ENCODE measurements around the gene DDX28. TPM values are rescaled to one million over a fixed set of nuclear protein-coding genes. Genes with fewer than 3 reads are reported as not detected.

Gene DDX28
- total and polyA plus RNA-seq, 2 of the 8 experiments (the other 6 are each of a cell fraction or from before 2014, with no cell fraction given): 16.8 to 28.1 TPM

DNA sequence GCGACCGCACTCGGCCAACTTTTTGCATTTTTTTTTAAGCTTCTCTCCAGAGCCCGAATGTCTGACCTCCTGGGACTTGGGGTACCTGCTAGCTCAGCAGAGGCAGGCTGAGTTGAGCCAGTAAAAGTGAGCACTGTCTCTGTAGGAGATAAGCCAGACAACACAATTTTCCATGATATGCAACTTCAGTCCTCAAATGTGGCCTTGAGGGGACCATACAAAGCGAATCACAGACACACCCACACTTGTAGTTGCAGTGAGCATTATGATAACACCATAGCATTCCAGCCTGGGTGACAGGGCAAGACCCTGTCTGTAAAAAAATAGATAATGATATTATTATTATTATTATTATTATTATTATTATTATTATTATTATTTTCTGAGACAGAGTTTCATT is 26.4 kb downstream of the DDX28 start:
- Histone ChIP-seq H4K20me1 (replicated peaks in 1 of 2; ENCODE audit: control insufficient read depth in 1 of 2, insufficient read depth in 2 of 2, low read length in 2 of 2) (no peaks in the 10 kb centered on the region), H2AK5ac (ENCODE audit: low read depth, low read length) (no peak overlapping the region), H4K8ac (ENCODE audit: extremely low read depth, insufficient read depth, low read length) (no peak overlapping the region), H3K9ac (replicated peaks in 1 of 4; ENCODE audit: extremely low read depth in 1 of 4, low read depth in 3 of 4, low read length in 3 of 4) (no peak overlapping the region), H3K4me1 (replicated peaks in 1 of 4; ENCODE audit: control insufficient read depth in 3 of 4, insufficient read depth in 4 of 4, low read length in 3 of 4) (no peaks in the 10 kb centered on the region; a peak in 3 of 7 replicates), H2BK5ac (ENCODE audit: low read depth, low read length) (no peak overlapping the region), H2BK12ac (ENCODE audit: low read depth, low read length) (no peak overlapping the region), H2BK15ac (ENCODE audit: low read length) (no peak overlapping the region), H4K91ac (replicated peaks; ENCODE audit: insufficient read length, low read length) (no peak overlapping the region), H3K79me1 (ENCODE audit: low read depth, low read length) (no peaks in the 10 kb centered on the region; the same call in 1 of the 2 replicates), H3K18ac (ENCODE audit: extremely low read depth, low read length) (no peak overlapping the region), H3K23ac (ENCODE audit: insufficient read length) (no peak overlapping the region), H3K36me3 (ENCODE audit: control insufficient read depth in 2 of 4, insufficient read depth in 4 of 4, low read length in 3 of 4) (no peaks in the 10 kb centered on the region), H2AFZ (ENCODE audit: low read length) (no peak overlapping the region), H3K4me3 (ENCODE audit: extremely low read depth in 1 of 4, insufficient read depth in 2 of 4, low read depth in 3 of 4, low read length in 4 of 4) (no peak overlapping the region), H4K5ac (ENCODE audit: insufficient read length, low read depth, low read length) (no peak overlapping the region), H2BK120ac (replicated peaks; ENCODE audit: low read depth, low read length) (no peak overlapping the region), H3K4ac (replicated peaks; ENCODE audit: insufficient read length, low read depth, low read length) (no peak overlapping the region), H3K56ac (replicated peaks; ENCODE audit: insufficient read length, low read depth, low read length) (no peak overlapping the region), H3K14ac (ENCODE audit: insufficient read length) (no peak overlapping the region), H3K9me3 (ENCODE audit: insufficient read depth in 2 of 2, low read depth in 1 of 2, low read length in 1 of 2) (no peaks in the 10 kb centered on the region), H3K4me2 (ENCODE audit: insufficient read depth in 1 of 2, low read depth in 2 of 2, low read length in 2 of 2) (no peak overlapping the region), H3K27me3 (replicated peaks in 1 of 4; ENCODE audit: control insufficient read depth in 3 of 4, extremely low read depth in 1 of 4, insufficient read depth in 3 of 4, low read length in 3 of 4) (peaks cover 0 to 12% (median 8%) of the 10 kb centered on the region in 4 experiments; a peak in 5 of 7 replicates), H2BK20ac (ENCODE audit: low read length) (no peak overlapping the region), H3K23me2 (ENCODE audit: low read depth, low read length) (no peaks in the 10 kb centered on the region; the same call in 1 of the 2 replicates), H3K27ac (ENCODE audit: low read depth, low read length) (no peak overlapping the region), H3K79me2 (ENCODE audit: control insufficient read depth in 1 of 2, insufficient read depth in 2 of 2, low read length in 2 of 2) (no peaks in the 10 kb centered on the region)
- 87% methylated on average over 5 of the region's 5 CpGs; no CpG with 5 or more reads in 1 of the 2 experiments for WGBS, 2 experiments (ENCODE audit: extremely low coverage in 1 of 2, insufficient coverage in 1 of 2, insufficient read length in 1 of 2, insufficient replicate concordance in 2 of 2, low coverage in 1 of 2, low lambda C conversion rate in 2 of 2, missing lambda C conversion rate in 1 of 2)
- DNase-seq (ENCODE audit: low read depth in 1 of 2, low spot score in 2 of 2) (no peak), FAIRE-seq (no peak)
- CTCF ChIA-PET (ENCODE audit: partially characterized antibody): interaction anchor here (0.7 to 3.8 kb wide), 7 partner anchors 9 to 300 kb away, joined by 3 to 17 read pairs (median 10); partner anchors contain the start of genes DPEP2NB and DPEP3
- POLR2A ChIA-PET (ENCODE audit: partially characterized antibody): no interaction called here
- TF ChIP-seq CHD1 (IDR thresholded peaks at IDR 0.05; ENCODE audit: low read depth, low read length): no peak
- no peak for TF ChIP-seq FOSL1 (IDR thresholded peaks at IDR 0.05; ENCODE audit: insufficient read depth, low read depth, low read length)
- no peak for TF ChIP-seq SUZ12 (IDR thresholded peaks at IDR 0.05; ENCODE audit: low read length)
- no peak for TF ChIP-seq CBX8 (IDR thresholded peaks at IDR 0.05; ENCODE audit: borderline replicate concordance, low read depth, low read length)
- no peak for TF ChIP-seq RFX5 (IDR thresholded peaks at IDR 0.05; ENCODE audit: borderline replicate concordance, low read depth, low read length)
- no peak for TF ChIP-seq ZNF274 (IDR thresholded peaks at IDR 0.05; ENCODE audit: borderline replicate concordance, extremely low read depth, low read length)
- no peak for TF ChIP-seq TAF1 (IDR thresholded peaks at IDR 0.05; ENCODE audit: low read depth, low read length)
- TF ChIP-seq MAFK (IDR thresholded peaks at IDR 0.05; ENCODE audit: low read depth, low read length): no peak
- TF ChIP-seq NANOG (IDR thresholded peaks at IDR 0.05; ENCODE audit: insufficient read depth, low read depth, low read length, poor library complexity, severe bottlenecking): no peak
- TF ChIP-seq GTF2F1 (IDR thresholded peaks at IDR 0.05; ENCODE audit: borderline replicate concordance, low read depth, low read length): no peak
- TF ChIP-seq NRF1 (IDR thresholded peaks at IDR 0.05; ENCODE audit: low read depth, low read length): no peak
- TF ChIP-seq EGR1 (IDR thresholded peaks at IDR 0.05; ENCODE audit: borderline replicate concordance, low read depth, low read length): no peak
